HEK293 (cell line): Measurements from ENCODE around the gene ERMAP.

Experiments
- KLF7 ChIP-seq: fragments of 450-650 bp; formaldehyde crosslinking; IDR thresholded peaks from 2 replicates; pipeline ENCODE4 v1.5.1; 2016; ENCODE audit warnings: missing biosample characterization, missing genetic modification characterization, borderline replicate concordance
- ZBTB49 ChIP-seq: fragments of 450-650 bp; formaldehyde crosslinking; IDR thresholded peaks from 2 replicates; pipeline ENCODE4 v1.5.1; 2016; ENCODE audit warnings: missing biosample characterization, missing genetic modification characterization, low read depth
- ZBTB8A ChIP-seq: fragments of 450-650 bp; formaldehyde crosslinking; IDR thresholded peaks from 2 replicates; pipeline ENCODE4 v1.5.1; 2016; ENCODE audit warnings: missing biosample characterization, missing genetic modification characterization
- ZNF138 ChIP-seq: fragments of 450-650 bp; formaldehyde crosslinking; IDR thresholded peaks from 2 replicates; pipeline ENCODE4 v1.5.1; 2016; ENCODE audit warnings: missing biosample characterization, missing genetic modification characterization, borderline replicate concordance
- ZNF24 ChIP-seq: fragments of 450-650 bp; formaldehyde crosslinking; IDR thresholded peaks from 2 replicates; pipeline ENCODE4 v1.5.1; 2016; ENCODE audit warnings: missing biosample characterization, missing genetic modification characterization
- ZNF404 ChIP-seq: fragments of 450-650 bp; formaldehyde crosslinking; IDR thresholded peaks from 2 replicates; pipeline ENCODE4 v1.5.1; 2017; ENCODE audit warnings: missing biosample characterization, missing genetic modification characterization
- ZNF664 ChIP-seq: fragments of 450-650 bp; formaldehyde crosslinking; IDR thresholded peaks from 2 replicates; pipeline ENCODE4 v1.5.1; 2016; ENCODE audit warnings: missing biosample characterization, missing genetic modification characterization
- ZNF677 ChIP-seq: fragments of 450-650 bp; IDR thresholded peaks from 2 replicates; pipeline ENCODE4 v1.5.0; 2018; ENCODE audit warnings: missing biosample characterization, mild to moderate bottlenecking, missing genetic modification characterization, moderate library complexity
- TF ChIP-seq, protein P1 (sequence below): fragments of 450-650 bp; formaldehyde crosslinking; IDR thresholded peaks from 2 replicates; pipeline ENCODE4 v1.5.1; 2016; ENCODE audit warnings: missing biosample characterization, missing genetic modification characterization
- TF ChIP-seq, protein P2 (sequence below): fragments of 450-650 bp; formaldehyde crosslinking; IDR thresholded peaks from 2 replicates; pipeline ENCODE4 v1.5.1; 2017; ENCODE audit warnings: missing biosample characterization, missing genetic modification characterization
- TF ChIP-seq, protein P3 (sequence below): fragments of 450-650 bp; formaldehyde crosslinking; IDR thresholded peaks from 2 replicates; pipeline ENCODE4 v1.5.1; 2016; ENCODE audit warnings: missing biosample characterization, missing genetic modification characterization
- TF ChIP-seq, protein P4 (sequence below): fragments of 450-650 bp; IDR thresholded peaks from 2 replicates; pipeline ENCODE4 v1.5.1; 2018; ENCODE audit warnings: missing biosample characterization, missing genetic modification characterization

GRCh38 chr1:42851960-42852607 is 35.2 kb downstream of the ERMAP start:
- TF ChIP-seq, protein P1, sequence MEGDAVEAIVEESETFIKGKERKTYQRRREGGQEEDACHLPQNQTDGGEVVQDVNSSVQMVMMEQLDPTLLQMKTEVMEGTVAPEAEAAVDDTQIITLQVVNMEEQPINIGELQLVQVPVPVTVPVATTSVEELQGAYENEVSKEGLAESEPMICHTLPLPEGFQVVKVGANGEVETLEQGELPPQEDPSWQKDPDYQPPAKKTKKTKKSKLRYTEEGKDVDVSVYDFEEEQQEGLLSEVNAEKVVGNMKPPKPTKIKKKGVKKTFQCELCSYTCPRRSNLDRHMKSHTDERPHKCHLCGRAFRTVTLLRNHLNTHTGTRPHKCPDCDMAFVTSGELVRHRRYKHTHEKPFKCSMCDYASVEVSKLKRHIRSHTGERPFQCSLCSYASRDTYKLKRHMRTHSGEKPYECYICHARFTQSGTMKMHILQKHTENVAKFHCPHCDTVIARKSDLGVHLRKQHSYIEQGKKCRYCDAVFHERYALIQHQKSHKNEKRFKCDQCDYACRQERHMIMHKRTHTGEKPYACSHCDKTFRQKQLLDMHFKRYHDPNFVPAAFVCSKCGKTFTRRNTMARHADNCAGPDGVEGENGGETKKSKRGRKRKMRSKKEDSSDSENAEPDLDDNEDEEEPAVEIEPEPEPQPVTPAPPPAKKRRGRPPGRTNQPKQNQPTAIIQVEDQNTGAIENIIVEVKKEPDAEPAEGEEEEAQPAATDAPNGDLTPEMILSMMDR (tag by site-specific recombination) = no peak
- TF ChIP-seq ZNF138 (tag by site-specific recombination) = no peak
- TF ChIP-seq ZNF404 (tag by site-specific recombination) = no peak
- TF ChIP-seq ZNF664 (tag by site-specific recombination) = no peak
- no peak for TF ChIP-seq ZNF677 (tag by site-specific recombination)
- no peak for TF ChIP-seq ZBTB49 (tag by site-specific recombination)
- no peak for TF ChIP-seq KLF7 (tag by site-specific recombination)
- no peak for TF ChIP-seq ZNF24 (tag by site-specific recombination)
- TF ChIP-seq ZBTB8A (tag by site-specific recombination) = no peak
- TF ChIP-seq, protein P2, sequence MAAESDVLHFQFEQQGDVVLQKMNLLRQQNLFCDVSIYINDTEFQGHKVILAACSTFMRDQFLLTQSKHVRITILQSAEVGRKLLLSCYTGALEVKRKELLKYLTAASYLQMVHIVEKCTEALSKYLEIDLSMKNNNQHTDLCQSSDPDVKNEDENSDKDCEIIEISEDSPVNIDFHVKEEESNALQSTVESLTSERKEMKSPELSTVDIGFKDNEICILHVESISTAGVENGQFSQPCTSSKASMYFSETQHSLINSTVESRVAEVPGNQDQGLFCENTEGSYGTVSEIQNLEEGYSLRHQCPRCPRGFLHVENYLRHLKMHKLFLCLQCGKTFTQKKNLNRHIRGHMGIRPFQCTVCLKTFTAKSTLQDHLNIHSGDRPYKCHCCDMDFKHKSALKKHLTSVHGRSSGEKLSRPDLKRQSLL (tag by site-specific recombination) = no peak
- TF ChIP-seq, protein P3, sequence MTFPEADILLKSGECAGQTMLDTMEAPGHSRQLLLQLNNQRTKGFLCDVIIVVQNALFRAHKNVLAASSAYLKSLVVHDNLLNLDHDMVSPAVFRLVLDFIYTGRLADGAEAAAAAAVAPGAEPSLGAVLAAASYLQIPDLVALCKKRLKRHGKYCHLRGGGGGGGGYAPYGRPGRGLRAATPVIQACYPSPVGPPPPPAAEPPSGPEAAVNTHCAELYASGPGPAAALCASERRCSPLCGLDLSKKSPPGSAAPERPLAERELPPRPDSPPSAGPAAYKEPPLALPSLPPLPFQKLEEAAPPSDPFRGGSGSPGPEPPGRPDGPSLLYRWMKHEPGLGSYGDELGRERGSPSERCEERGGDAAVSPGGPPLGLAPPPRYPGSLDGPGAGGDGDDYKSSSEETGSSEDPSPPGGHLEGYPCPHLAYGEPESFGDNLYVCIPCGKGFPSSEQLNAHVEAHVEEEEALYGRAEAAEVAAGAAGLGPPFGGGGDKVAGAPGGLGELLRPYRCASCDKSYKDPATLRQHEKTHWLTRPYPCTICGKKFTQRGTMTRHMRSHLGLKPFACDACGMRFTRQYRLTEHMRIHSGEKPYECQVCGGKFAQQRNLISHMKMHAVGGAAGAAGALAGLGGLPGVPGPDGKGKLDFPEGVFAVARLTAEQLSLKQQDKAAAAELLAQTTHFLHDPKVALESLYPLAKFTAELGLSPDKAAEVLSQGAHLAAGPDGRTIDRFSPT (tag by site-specific recombination) = no peak
- TF ChIP-seq, protein P4, sequence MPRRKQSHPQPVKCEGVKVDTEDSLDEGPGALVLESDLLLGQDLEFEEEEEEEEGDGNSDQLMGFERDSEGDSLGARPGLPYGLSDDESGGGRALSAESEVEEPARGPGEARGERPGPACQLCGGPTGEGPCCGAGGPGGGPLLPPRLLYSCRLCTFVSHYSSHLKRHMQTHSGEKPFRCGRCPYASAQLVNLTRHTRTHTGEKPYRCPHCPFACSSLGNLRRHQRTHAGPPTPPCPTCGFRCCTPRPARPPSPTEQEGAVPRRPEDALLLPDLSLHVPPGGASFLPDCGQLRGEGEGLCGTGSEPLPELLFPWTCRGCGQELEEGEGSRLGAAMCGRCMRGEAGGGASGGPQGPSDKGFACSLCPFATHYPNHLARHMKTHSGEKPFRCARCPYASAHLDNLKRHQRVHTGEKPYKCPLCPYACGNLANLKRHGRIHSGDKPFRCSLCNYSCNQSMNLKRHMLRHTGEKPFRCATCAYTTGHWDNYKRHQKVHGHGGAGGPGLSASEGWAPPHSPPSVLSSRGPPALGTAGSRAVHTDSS (tag by site-specific recombination) = no peak
